ENCODE data around the gene SHOC1.

DNA sequence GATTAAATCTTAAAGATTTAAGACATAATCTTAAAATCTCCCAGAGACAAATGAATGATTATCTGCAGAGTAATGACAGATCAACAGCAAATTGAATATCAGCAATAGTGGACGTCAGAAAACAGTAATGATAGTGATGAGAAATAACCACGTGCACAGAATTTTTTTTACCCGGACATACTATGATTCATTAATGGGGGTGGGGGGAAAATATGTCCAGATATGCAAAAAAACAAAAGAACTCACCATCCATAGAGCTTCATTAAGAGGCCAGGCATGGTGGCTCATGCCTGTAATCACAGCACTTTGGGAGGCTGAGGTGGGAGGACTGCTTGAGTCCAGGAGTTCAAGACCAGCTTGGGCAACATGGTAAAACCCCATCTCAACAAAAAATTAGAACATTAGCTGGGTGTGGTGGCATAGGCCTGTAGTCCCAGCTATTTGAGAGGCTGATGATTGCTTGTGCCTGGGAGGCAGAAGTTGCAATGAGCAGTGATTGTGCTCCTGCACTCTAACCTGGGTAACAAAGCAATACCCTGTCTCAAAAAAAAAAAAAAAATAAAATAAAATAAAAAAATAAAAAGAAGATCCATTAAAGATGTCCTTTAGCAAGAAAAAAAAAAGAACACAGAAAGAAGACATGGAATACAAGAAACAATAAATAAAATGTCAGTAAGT, 30.9 kb upstream of the SHOC1 start:
- TF ChIP-seq SRF (IDR thresholded peaks at IDR 0.05; ENCODE audit: low read depth) (no peak), RAD21 (IDR thresholded peaks at IDR 0.05; ENCODE audit: low read depth) (no peak), POLR2A (IDR thresholded peaks at IDR 0.05; ENCODE audit: borderline replicate concordance, extremely low read depth, insufficient read depth, insufficient read length) (no peak), ZNF274 (IDR thresholded peaks at IDR 0.05; ENCODE audit: low read depth, low read length) (no peak), TCF7L2 (IDR thresholded peaks at IDR 0.05; ENCODE audit: borderline replicate concordance, extremely low read depth, insufficient read depth, insufficient read length) (no peak), FOSL1 (IDR thresholded peaks at IDR 0.05; ENCODE audit: low read depth) (no peak)
